Body of pancreas (tissue), 4 donors: ENCODE results near the gene VRK3.

Experiments
- POLR2A ChIP-seq, 3 donors: fragments of 450-650 bp; IDR thresholded peaks; one replicate each; pipeline ENCODE4 v1.6.1; 2016; ENCODE audit warnings: antibody characterized with exemption in 3 of 3, mild to moderate bottlenecking in 2 of 3
- TF ChIP-seq, protein P1 (sequence below), 7 experiments: fragments of 450-650 bp in 4 of 7; fragments of 200-600 bp in 3 of 7; sonication (generic) in 3 of 7; IDR thresholded peaks; one replicate each; pipeline ENCODE4 v1.5.1; 2016 to 2019; ENCODE audit warnings: antibody characterized with exemption in 7 of 7

- TF ChIP-seq, protein P1, sequence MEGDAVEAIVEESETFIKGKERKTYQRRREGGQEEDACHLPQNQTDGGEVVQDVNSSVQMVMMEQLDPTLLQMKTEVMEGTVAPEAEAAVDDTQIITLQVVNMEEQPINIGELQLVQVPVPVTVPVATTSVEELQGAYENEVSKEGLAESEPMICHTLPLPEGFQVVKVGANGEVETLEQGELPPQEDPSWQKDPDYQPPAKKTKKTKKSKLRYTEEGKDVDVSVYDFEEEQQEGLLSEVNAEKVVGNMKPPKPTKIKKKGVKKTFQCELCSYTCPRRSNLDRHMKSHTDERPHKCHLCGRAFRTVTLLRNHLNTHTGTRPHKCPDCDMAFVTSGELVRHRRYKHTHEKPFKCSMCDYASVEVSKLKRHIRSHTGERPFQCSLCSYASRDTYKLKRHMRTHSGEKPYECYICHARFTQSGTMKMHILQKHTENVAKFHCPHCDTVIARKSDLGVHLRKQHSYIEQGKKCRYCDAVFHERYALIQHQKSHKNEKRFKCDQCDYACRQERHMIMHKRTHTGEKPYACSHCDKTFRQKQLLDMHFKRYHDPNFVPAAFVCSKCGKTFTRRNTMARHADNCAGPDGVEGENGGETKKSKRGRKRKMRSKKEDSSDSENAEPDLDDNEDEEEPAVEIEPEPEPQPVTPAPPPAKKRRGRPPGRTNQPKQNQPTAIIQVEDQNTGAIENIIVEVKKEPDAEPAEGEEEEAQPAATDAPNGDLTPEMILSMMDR (IDR thresholded peaks at IDR 0.05) = no peak
- TF ChIP-seq POLR2A (IDR thresholded peaks at IDR 0.05) = no peak
Observed at GRCh38 chr19:50016225-50016807, 8.9 kb downstream of the VRK3 start.
